Right atrium auricular region (tissue), 2 donors: ENCODE results near the gene CPS1. TPM values are rescaled to one million over a fixed set of nuclear protein-coding genes. Genes with fewer than 3 reads are reported as not detected.

Experiments used
- DNase-seq: peaks from one replicate; pipeline ENCODE4 v3.0.0-alpha.2; 2019; ENCODE audit warnings: low spot score
- H3K27ac ChIP-seq, 2 donors: fragments of 200-600 bp; sonication (generic); 1 replicate in 1 of 2; 2 replicates in 1 of 2; pipeline ENCODE4 v1.5.1; 2016 to 2019
- H3K27me3 ChIP-seq, 2 donors: fragments of 200-600 bp; sonication (generic); one replicate each; pipeline versions ENCODE4 v1.5.1 to v1.6.0; 2017 to 2019
- H3K36me3 ChIP-seq: fragments of 200-600 bp; sonication (generic); one replicate; pipeline ENCODE4 v1.5.1; 2016
- H3K4me1 ChIP-seq, 2 donors: fragments of 200-600 bp; sonication (generic); one replicate each; pipeline versions ENCODE4 v1.5.1 to v1.6.0; 2017 to 2019
- H3K4me3 ChIP-seq, 2 donors: fragments of 200-600 bp; sonication (generic); 1 replicate in 1 of 2; 2 replicates in 1 of 2; pipeline ENCODE4 v1.5.1; 2017 to 2019; ENCODE audit warnings: mild to moderate bottlenecking in 1 of 2, moderate library complexity in 1 of 2
- H3K9me3 ChIP-seq, 2 donors: fragments of 200-600 bp; sonication (generic); one replicate each; pipeline ENCODE4 v1.5.1; 2019
- CTCF ChIP-seq, 2 donors: fragments of 200-600 bp; sonication (generic); IDR thresholded peaks; one replicate each; pipeline ENCODE4 v1.5.1; 2019; ENCODE audit warnings: antibody characterized with exemption in 2 of 2
- total RNA-seq, 2 donors: library from RNA; depleted of rRNA; stranded (reverse); fragments of >200 nt; gene quantifications; one replicate each; pipeline ENCODE4 v1.1.0, GENCODE V29; 2016

CPS1 gene
- total RNA-seq, 2 donors from 2014 or later = 1.9 to 2.2 TPM

GRCh38 chr2:210523650-210524289, 32.6 kb upstream of the CPS1 start:
- Histone ChIP-seq H3K9me3 (no peaks in the 10 kb centered on the region), H3K36me3 (no peaks in the 10 kb centered on the region), H3K4me3 (no peak overlapping the region), H3K27ac (no peak overlapping the region), H3K27me3 (no peaks in the 10 kb centered on the region), H3K4me1 (no peaks in the 10 kb centered on the region)
- no peak for DNase-seq
- no peak for TF ChIP-seq CTCF (IDR thresholded peaks at IDR 0.05)

GRCh38 chr2:210524533-210524932, 31.9 kb upstream of the CPS1 start:
- TF ChIP-seq CTCF (IDR thresholded peaks at IDR 0.05) = no peak
- Histone ChIP-seq H3K27ac (no peak overlapping the region), H3K36me3 (no peaks in the 10 kb centered on the region), H3K4me1 (no peaks in the 10 kb centered on the region), H3K27me3 (no peaks in the 10 kb centered on the region), H3K4me3 (no peak overlapping the region), H3K9me3 (no peaks in the 10 kb centered on the region)
- DNase-seq = no peak

- Histone ChIP-seq H3K36me3 (no peaks in the 10 kb centered on the region), H3K9me3 (no peaks in the 10 kb centered on the region), H3K4me1 (no peaks in the 10 kb centered on the region), H3K4me3 (no peak overlapping the region), H3K27ac (no peak overlapping the region), H3K27me3 (no peaks in the 10 kb centered on the region)
- DNase-seq = no peak
- no peak for TF ChIP-seq CTCF (IDR thresholded peaks at IDR 0.05)
Observed at GRCh38 chr2:210527286-210527685, 29.1 kb upstream of the CPS1 start.

GRCh38 chr2:210528716-210529115, 27.7 kb upstream of the CPS1 start:
- Histone ChIP-seq H3K36me3 (no peaks in the 10 kb centered on the region), H3K4me3 (no peak overlapping the region), H3K9me3 (no peaks in the 10 kb centered on the region), H3K27ac (no peak overlapping the region), H3K4me1 (no peaks in the 10 kb centered on the region), H3K27me3 (no peaks in the 10 kb centered on the region)
- DNase-seq = no peak
- no peak for TF ChIP-seq CTCF (IDR thresholded peaks at IDR 0.05)

- Histone ChIP-seq H3K27me3 (no peaks in the 10 kb centered on the region), H3K27ac (no peak overlapping the region), H3K36me3 (no peaks in the 10 kb centered on the region), H3K4me1 (no peaks in the 10 kb centered on the region), H3K4me3 (no peak overlapping the region), H3K9me3 (no peaks in the 10 kb centered on the region)
- TF ChIP-seq CTCF (IDR thresholded peaks at IDR 0.05) = no peak
- DNase-seq = no peak
Observed at GRCh38 chr2:210531050-210531449, 25.3 kb upstream of the CPS1 start.

- no peak for DNase-seq
- no peak for TF ChIP-seq CTCF (IDR thresholded peaks at IDR 0.05)
- Histone ChIP-seq H3K27me3 (no peaks in the 10 kb centered on the region), H3K9me3 (no peaks in the 10 kb centered on the region), H3K36me3 (no peaks in the 10 kb centered on the region), H3K27ac (no peak overlapping the region), H3K4me1 (no peaks in the 10 kb centered on the region), H3K4me3 (no peak overlapping the region)
Observed at GRCh38 chr2:210531482-210531881, 24.9 kb upstream of the CPS1 start.
